A673 (cell line): ENCODE results near the gene REG1B. TPM values are rescaled to one million over a fixed set of nuclear protein-coding genes. Genes with fewer than 3 reads are reported as not detected.

ENCODE experiments used
- BruUV-seq: library from RNA; stranded (reverse); fragments of 400-500 nt; replicated peaks from 2 replicates; lab custom pipeline; 2021; lab: Mats Ljungman, UMichigan
- CTCF ChIA-PET: fragments of 300-600 bp; sonication (Branson Sonifier 250); formaldehyde crosslinking; loops from one replicate; lab custom pipeline; 2022; ENCODE audit warnings: antibody characterized with exemption; lab: Charles Lee
- POLR2A ChIA-PET: fragments of 300-600 bp; sonication (Branson Sonifier 250); formaldehyde crosslinking; loops from one replicate; lab custom pipeline; 2022; ENCODE audit warnings: antibody characterized with exemption; ENCODE audit not compliant: low non-redundant PET; lab: Charles Lee
- DNase-seq: peaks from one replicate; pipeline ENCODE4 v3.0.0-alpha.2; 2015; ENCODE audit warnings: low spot score
- H3K27ac ChIP-seq: fragments of 200-600 bp; sonication (generic); 2 replicates; pipeline ENCODE4 v1.5.1; 2016; ENCODE audit warnings: mixed run types, low read depth, mild to moderate bottlenecking, mixed read lengths, antibody characterized with exemption, low read length; ENCODE audit not compliant: poor library complexity, severe bottlenecking
- H3K27me3 ChIP-seq: fragments of 200-600 bp; sonication (generic); replicated peaks from 2 replicates; pipeline ENCODE4 v1.6.1; 2017; ENCODE audit warnings: mixed run types, low read depth, mild to moderate bottlenecking, mixed read lengths, antibody characterized with exemption, low read length; ENCODE audit not compliant: insufficient read depth, poor library complexity
- H3K36me3 ChIP-seq: fragments of 200-600 bp; sonication (generic); 2 replicates; pipeline ENCODE4 v1.6.1; 2016; ENCODE audit warnings: mixed run types, mild to moderate bottlenecking, mixed read lengths, antibody characterized with exemption, low read length; ENCODE audit not compliant: insufficient read depth, poor library complexity, severe bottlenecking
- H3K4me1 ChIP-seq: fragments of 200-600 bp; sonication (generic); 2 replicates; pipeline ENCODE4 v1.6.1; 2017; ENCODE audit warnings: mixed run types, mild to moderate bottlenecking, mixed read lengths, antibody characterized with exemption, low read length; ENCODE audit not compliant: insufficient read depth, poor library complexity, severe bottlenecking
- H3K4me3 ChIP-seq: fragments of 200-600 bp; sonication (generic); 2 replicates; pipeline ENCODE4 v1.5.1; 2016; ENCODE audit warnings: low read depth, mixed run types, mild to moderate bottlenecking, mixed read lengths, low read length; ENCODE audit not compliant: poor library complexity, severe bottlenecking
- H3K9me3 ChIP-seq: fragments of 200-600 bp; sonication (generic); 2 replicates; pipeline ENCODE4 v1.6.1; 2016; ENCODE audit warnings: mixed run types, low read depth, mild to moderate bottlenecking, mixed read lengths, antibody characterized with exemption, low read length; ENCODE audit not compliant: poor library complexity, severe bottlenecking
- CTCF ChIP-seq: fragments of 300-800, 200-600 bp; sonication (generic); conservative IDR thresholded peaks from 2 replicates; pipeline ENCODE4 v1.5.1; 2017; ENCODE audit warnings: low read depth, mild to moderate bottlenecking, antibody characterized with exemption, low read length, moderate library complexity, mixed read lengths
- EZH2 ChIP-seq: fragments of 200-600 bp; sonication (generic); IDR thresholded peaks from 2 replicates; pipeline ENCODE4 v1.6.1; 2017; ENCODE audit warnings: borderline replicate concordance, low read depth, mild to moderate bottlenecking, mixed read lengths, antibody characterized with exemption, low read length; ENCODE audit not compliant: poor library complexity, severe bottlenecking
- intact Hi-C: fragments of 100-400 bp; cut with micrococcal nuclease; formaldehyde crosslinking; loops from one replicate; pipeline ENCODE4 v1.10.0; 2022; ENCODE audit not compliant: unreplicated experiment
- total RNA-seq: library from RNA; stranded (reverse); gene quantifications from 2 replicates; pipeline ENCODE4 v1.2.3, GENCODE V29; 2021

REG1B gene
- total RNA-seq, 1 experiment from 2014 or later, result not detected

GRCh38 chr2:79100285-79100684 lies 12.5 kb upstream of the REG1B start:
- Histone ChIP-seq H3K4me1 (no peaks in the 10 kb centered on the region), H3K4me3 (no peak overlapping the region), H3K9me3 (peaks cover 4% of the 10 kb centered on the region), H3K27me3 (no peaks in the 10 kb centered on the region), H3K36me3 (no peaks in the 10 kb centered on the region), H3K27ac (no peak overlapping the region)
- ChIA-PET CTCF (no interaction called here), POLR2A (no interaction called here)
- BruUV-seq, result no TSS peak
- TF ChIP-seq CTCF, result no peak
- no peak for TF ChIP-seq EZH2
- intact Hi-C loops, result no loop called here
- no peak for DNase-seq

GRCh38 chr2:79099140-79099686 lies 11.4 kb upstream of the REG1B start:
- Histone ChIP-seq H3K4me1 (no peaks in the 10 kb centered on the region), H3K27me3 (no peaks in the 10 kb centered on the region), H3K27ac (no peak overlapping the region), H3K9me3 (peaks cover 4% of the 10 kb centered on the region), H3K36me3 (no peaks in the 10 kb centered on the region), H3K4me3 (no peak overlapping the region)
- intact Hi-C loops, result no loop called here
- no TSS peak for BruUV-seq
- no peak for DNase-seq
- ChIA-PET POLR2A (no interaction called here), CTCF (no interaction called here)
- no peak for TF ChIP-seq CTCF

- no peak for DNase-seq
- no peak overlapping the region for H3K4me3 ChIP-seq
- intact Hi-C loops, result no loop called here
- no peaks in the 10 kb centered on the region for H3K4me1 ChIP-seq
- H3K9me3 ChIP-seq, result peaks cover 4% of the 10 kb centered on the region
- H3K27ac ChIP-seq, result no peak overlapping the region
- CTCF ChIA-PET, result no interaction called here
- BruUV-seq, result no TSS peak
- POLR2A ChIA-PET, result no interaction called here
- TF ChIP-seq CTCF (0 out of 2 replicates have a peak, but pooled peaks have one; percentile 15), EZH2 (no peak)
- H3K27me3 ChIP-seq, result no peaks in the 10 kb centered on the region
- no peaks in the 10 kb centered on the region for H3K36me3 ChIP-seq
Observed at GRCh38 chr2:79097843-79098242, 10.1 kb upstream of the REG1B start.
